Panc1 (cell line): ENCODE data around the gene POLR3GL. TPM values are rescaled to one million over a fixed set of nuclear protein-coding genes. Genes with fewer than 3 reads are reported as not detected.

Experiments
- ATAC-seq: fragments of 200-7000 bp; cut with Tn5 transposase; 2 replicates; pipeline ENCODE4 v1.9.1; 2020; ENCODE audit warnings: mild to moderate bottlenecking, moderate library complexity
- BruUV-seq: library from RNA; stranded (reverse); fragments of 400-500 nt; replicated peaks from 2 replicates; lab custom pipeline; 2021; lab: Mats Ljungman, UMichigan
- CTCF ChIA-PET: fragments of 300-600 bp; sonication (Branson Sonifier 250); formaldehyde crosslinking; loops from one replicate; lab custom pipeline; 2022; ENCODE audit warnings: antibody characterized with exemption; lab: Charles Lee
- POLR2A ChIA-PET: fragments of 300-600 bp; sonication (Branson Sonifier 250); formaldehyde crosslinking; loops from one replicate; lab custom pipeline; 2022; ENCODE audit warnings: antibody characterized with exemption; lab: Charles Lee
- DNase-seq: peaks from one replicate; pipeline ENCODE4 v3.0.0-alpha.2; 2010; ENCODE audit warnings: low read depth, low spot score
- H3K27ac ChIP-seq: 2 replicates; pipeline ENCODE4 v1.5.1; 2011; ENCODE audit warnings: mild to moderate bottlenecking, low read length, inconsistent platforms
- H3K27me3 ChIP-seq: fragments of 200-500 bp; sonication (Bioruptor generic); 2 replicates; pipeline ENCODE4 v1.6.0; 2014; ENCODE audit warnings: low read length, inconsistent platforms; ENCODE audit not compliant: control insufficient read depth, insufficient read depth
- H3K36me3 ChIP-seq: fragments of 200-500 bp; sonication (Bioruptor generic); 2 replicates; pipeline ENCODE4 v1.5.1; 2014; ENCODE audit warnings: inconsistent platforms, mild to moderate bottlenecking, low read length, moderate library complexity; ENCODE audit not compliant: control insufficient read depth, insufficient read depth
- H3K4me1 ChIP-seq: 2 replicates; pipeline ENCODE4 v1.5.1; 2011; ENCODE audit warnings: inconsistent platforms, mild to moderate bottlenecking, low read length, moderate library complexity; ENCODE audit not compliant: control insufficient read depth, insufficient read depth
- H3K4me3 ChIP-seq, 2 experiments: 2 replicates each; pipeline ENCODE4 v1.5.1; 2011 to 2012; ENCODE audit warnings: low read depth in 2 of 2, low read length in 2 of 2, mild to moderate bottlenecking in 2 of 2, inconsistent platforms in 1 of 2, moderate library complexity in 1 of 2
- H3K9me3 ChIP-seq: fragments of 200-500 bp; sonication (Bioruptor generic); 2 replicates; pipeline ENCODE4 v1.5.1; 2014; ENCODE audit warnings: low read depth, mild to moderate bottlenecking, inconsistent platforms, low read length, moderate library complexity; ENCODE audit not compliant: control insufficient read depth, insufficient read depth
- CTCF ChIP-seq: fragments of 450-650 bp; IDR thresholded peaks from 2 replicates; pipeline ENCODE4 v1.5.1; 2017; ENCODE audit warnings: mild to moderate bottlenecking
- POLR2AphosphoS5 ChIP-seq: IDR thresholded peaks from 2 replicates; pipeline ENCODE4 v1.6.1; 2012; ENCODE audit warnings: mild to moderate bottlenecking, low read depth, low read length, moderate library complexity
- REST ChIP-seq, 2 experiments: IDR thresholded peaks; 2 replicates each; pipeline ENCODE4 v1.6.1; 2011 to 2012; ENCODE audit warnings: low read depth in 2 of 2, control low read depth in 1 of 2, low read length in 1 of 2, mild to moderate bottlenecking in 1 of 2, moderate library complexity in 1 of 2; ENCODE audit not compliant: insufficient read depth in 1 of 2
- SIN3A ChIP-seq: IDR thresholded peaks from 2 replicates; pipeline ENCODE4 v1.6.1; 2012; ENCODE audit warnings: low read depth, mild to moderate bottlenecking, low read length, moderate library complexity, borderline replicate concordance; ENCODE audit not compliant: insufficient read depth
- TCF7L2 ChIP-seq: IDR thresholded peaks from 2 replicates; pipeline ENCODE4 v1.6.1; 2011; ENCODE audit warnings: mild to moderate bottlenecking, low read depth, low read length, inconsistent platforms
- in situ Hi-C: cut with HindIII; loops from 2 replicates; pipeline ENCODE4 v1.10.0; 2016; ENCODE audit warnings: low sequenced_read_pairs, low pct_unique_long_range_greater_than_20kb
- intact Hi-C: fragments of 100-400 bp; cut with micrococcal nuclease; formaldehyde crosslinking; loops from one replicate; pipeline ENCODE4 v1.10.0; 2022; ENCODE audit not compliant: unreplicated experiment
- total RNA-seq: library from RNA; stranded (reverse); gene quantifications from one replicate; pipeline ENCODE4 v1.2.1, GENCODE V29; 2021; ENCODE audit not compliant: unreplicated experiment

Gene POLR3GL
- total RNA-seq, 1 experiment from 2014 or later, result 14.9 TPM

- H3K27me3 ChIP-seq, result peaks cover 6% of the 10 kb centered on the region; the same call in 1 of the 2 replicates
- H3K4me3 ChIP-seq, result no peak overlapping the region
- ChIA-PET POLR2A (no interaction called here), CTCF (no interaction called here)
- no peak for ATAC-seq
- no TSS peak for BruUV-seq
- H3K27ac ChIP-seq, result no peak overlapping the region
- TF ChIP-seq CTCF, result no peak
- no peak for TF ChIP-seq REST (IDR thresholded peaks at IDR 0.05; ENCODE audit: insufficient read depth in 1 of 2, low read depth in 2 of 2, low read length in 1 of 2)
- TF ChIP-seq POLR2AphosphoS5, result no peak
- TF ChIP-seq TCF7L2, result no peak
- no peak for TF ChIP-seq SIN3A
- H3K36me3 ChIP-seq, result no peaks in the 10 kb centered on the region
- H3K9me3 ChIP-seq, result no peaks in the 10 kb centered on the region
- DNase-seq, result no peak
- no peaks in the 10 kb centered on the region for H3K4me1 ChIP-seq
- in situ Hi-C loops (no loop called here), intact Hi-C loops (no loop called here)
Measured at GRCh38 chr1:146016891-146017290, 52.4 kb downstream of the POLR3GL start.

- Histone ChIP-seq H3K4me1 (no peaks in the 10 kb centered on the region), H3K4me3 (no peak overlapping the region), H3K9me3 (no peaks in the 10 kb centered on the region), H3K27me3 (peaks cover 8% of the 10 kb centered on the region; the same call in 1 of the 2 replicates), H3K36me3 (no peaks in the 10 kb centered on the region), H3K27ac (no peak overlapping the region)
- ChIA-PET CTCF (no interaction called here), POLR2A (no interaction called here)
- no TSS peak for BruUV-seq
- intact Hi-C loops, result no loop called here
- ATAC-seq, result no peak
- TF ChIP-seq TCF7L2, result no peak
- TF ChIP-seq CTCF, result no peak
- no peak for TF ChIP-seq SIN3A
- no peak for TF ChIP-seq REST (IDR thresholded peaks at IDR 0.05; ENCODE audit: insufficient read depth in 1 of 2, low read depth in 2 of 2, low read length in 1 of 2)
- no peak for TF ChIP-seq POLR2AphosphoS5
- in situ Hi-C loops, result no loop called here
- no peak for DNase-seq
Measured at GRCh38 chr1:146019231-146020057, 55.0 kb downstream of the POLR3GL start.
